Spleen (tissue), 11 donors: ENCODE data around the gene CYRIA. TPM values are rescaled to one million over a fixed set of nuclear protein-coding genes. Genes with fewer than 3 reads are reported as not detected.

Experiments used
- DNase-seq: peaks from one replicate; pipeline ENCODE4 v3.0.0-alpha.2; 2020
- H3K27ac ChIP-seq, 8 donors: fragments of 200-600 bp; sonication (generic) in 7 of 8; 1 replicate in 4 of 8; 2 replicates in 4 of 8; pipeline versions ENCODE4 v1.5.0 to v1.8.0; 2016 to 2021; ENCODE audit warnings: inconsistent platforms in 4 of 8, mild to moderate bottlenecking in 4 of 8, moderate library complexity in 1 of 8
- H3K27me3 ChIP-seq, 7 donors: fragments of 200-600 bp; sonication (generic) in 6 of 7; replicated peaks in 1 of 7; 1 replicate in 4 of 7; 2 replicates in 3 of 7; pipeline versions ENCODE4 v1.5.0 to v1.8.0; 2016 to 2021; ENCODE audit warnings: inconsistent platforms in 3 of 7, mild to moderate bottlenecking in 1 of 7
- H3K36me3 ChIP-seq, 6 donors: fragments of 200-600 bp; sonication (generic) in 5 of 6; 1 replicate in 4 of 6; 2 replicates in 2 of 6; pipeline versions ENCODE4 v1.5.0 to v1.8.0; 2016 to 2021; ENCODE audit warnings: inconsistent platforms in 2 of 6
- H3K4me1 ChIP-seq, 6 donors: fragments of 200-600 bp; sonication (generic) in 5 of 6; 1 replicate in 3 of 6; 2 replicates in 3 of 6; pipeline versions ENCODE4 v1.5.0 to v1.8.0; 2016 to 2021; ENCODE audit warnings: inconsistent platforms in 3 of 6
- H3K4me3 ChIP-seq, 8 donors: fragments of 200-600 bp; sonication (generic) in 7 of 8; 1 replicate in 4 of 8; 2 replicates in 4 of 8; pipeline versions ENCODE4 v1.5.0 to v1.8.0; 2016 to 2021; ENCODE audit warnings: inconsistent platforms in 4 of 8, mild to moderate bottlenecking in 4 of 8, moderate library complexity in 2 of 8
- H3K9me3 ChIP-seq, 8 donors: fragments of 200-600 bp; sonication (generic) in 7 of 8; 1 replicate in 4 of 8; 2 replicates in 4 of 8; pipeline versions ENCODE4 v1.5.0 to v1.8.0; 2016 to 2021; ENCODE audit warnings: inconsistent platforms in 4 of 8
- POLR2A ChIP-seq, 3 donors: fragments of 450-650 bp; IDR thresholded peaks; one replicate each; pipeline ENCODE4 v1.5.1; 2017; ENCODE audit warnings: antibody characterized with exemption in 3 of 3, mild to moderate bottlenecking in 1 of 3
- POLR2AphosphoS5 ChIP-seq, 3 donors: sonication (generic); formaldehyde crosslinking; IDR thresholded peaks; one replicate each; pipeline ENCODE4 v1.5.1; 2017; ENCODE audit warnings: antibody characterized with exemption in 3 of 3
- WGBS, 5 donors: extraction: QIAGEN DNeasy Blood & Tissue Kit in 3 of 5; methylation state at CpG; one replicate each; pipeline versions ENCODE4 v1.1.5 to v1.1.7; 2013 to 2018; 5-methylcytosine and 5-hydroxymethylcytosine counted together
- intact Hi-C: fragments of 100-400 bp; cut with DNase I; formaldehyde crosslinking; loops from one replicate; pipeline ENCODE4 v1.15.0; 2023; ENCODE audit warnings: low total_unique reads
- polyA plus RNA-seq, 3 donors: library from polyadenylated mRNA; stranded (reverse); fragments of 200-250 nt; gene quantifications; one replicate each; pipeline ENCODE4 v1.2.1, GENCODE V29; 2013
- total RNA-seq, 7 donors: library from RNA; depleted of rRNA in 3 of 7; stranded (reverse); fragments of >200 nt in 3 of 7; fragmentation: NEBNext Ultra II Directional in 4 of 7; extraction: Animal tissue kit (Norgen Biotek cat#: 25700) in 4 of 7; gene quantifications; one replicate each; pipeline versions ENCODE4 v1.1.0 to v1.2.1, GENCODE V29; 2016 to 2021
- TF ChIP-seq, protein P1 (sequence below), 11 experiments: fragments of 200-600 bp in 7 of 11; fragments of 450-650 bp in 4 of 11; sonication (generic) in 4 of 11; IDR thresholded peaks in 8 of 11; conservative IDR thresholded peaks in 3 of 11; 1 replicate in 7 of 11; 2 replicates in 4 of 11; pipeline versions ENCODE4 v1.4.0 to v1.8.0; 2016 to 2021; ENCODE audit warnings: antibody characterized with exemption in 11 of 11, inconsistent platforms in 4 of 11, mild to moderate bottlenecking in 1 of 11
- donor health status: healthy with polysubstance abuse.
- donor health status: DM: no; HTN: no; CAD: no; lungs with moderate emphysema.
- donor health status: DM: no; HTN: no; CAD: no.
- donor health status: Bipolar disorder and iron deficiency.
- donor health status: healthy.
- donor health status: DM: no; HTN: no; CAD: no.
- donor health status: DM: yes; HTN: yes; CAD: no.

CYRIA gene
- total and polyA plus RNA-seq, 10 donors = 11.1 to 87.9 (median 65.7) TPM

DNA sequence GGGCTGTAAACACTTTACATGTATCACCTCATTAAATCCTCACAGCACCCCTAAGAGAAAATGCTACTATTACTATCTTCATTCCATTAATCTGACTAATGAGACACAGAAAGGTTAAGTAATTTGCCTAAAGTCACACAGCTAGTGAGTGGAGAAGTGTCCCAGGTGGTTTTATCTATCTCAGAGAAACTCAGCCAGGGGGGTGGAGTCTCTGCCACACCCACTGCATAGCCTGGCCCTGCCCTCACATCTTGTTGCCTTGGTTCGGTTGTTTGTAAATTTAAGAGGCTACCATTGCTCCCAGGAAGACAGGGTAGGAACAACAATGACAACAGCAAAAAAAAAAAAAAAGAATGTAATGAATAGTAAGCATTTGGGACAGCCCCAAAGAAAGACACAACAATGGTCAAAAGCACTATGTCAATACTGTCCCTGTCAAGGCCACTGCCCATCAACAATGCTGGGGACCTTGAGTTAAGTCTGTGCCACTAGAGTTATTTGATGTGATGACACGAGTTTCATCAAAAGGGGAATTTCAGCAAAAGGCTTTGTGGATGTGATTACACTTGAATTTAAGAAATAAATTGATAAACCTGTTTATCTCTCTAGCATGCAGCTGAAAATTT lies 17.5 kb downstream of the CYRIA start:
- TF ChIP-seq, protein P1, sequence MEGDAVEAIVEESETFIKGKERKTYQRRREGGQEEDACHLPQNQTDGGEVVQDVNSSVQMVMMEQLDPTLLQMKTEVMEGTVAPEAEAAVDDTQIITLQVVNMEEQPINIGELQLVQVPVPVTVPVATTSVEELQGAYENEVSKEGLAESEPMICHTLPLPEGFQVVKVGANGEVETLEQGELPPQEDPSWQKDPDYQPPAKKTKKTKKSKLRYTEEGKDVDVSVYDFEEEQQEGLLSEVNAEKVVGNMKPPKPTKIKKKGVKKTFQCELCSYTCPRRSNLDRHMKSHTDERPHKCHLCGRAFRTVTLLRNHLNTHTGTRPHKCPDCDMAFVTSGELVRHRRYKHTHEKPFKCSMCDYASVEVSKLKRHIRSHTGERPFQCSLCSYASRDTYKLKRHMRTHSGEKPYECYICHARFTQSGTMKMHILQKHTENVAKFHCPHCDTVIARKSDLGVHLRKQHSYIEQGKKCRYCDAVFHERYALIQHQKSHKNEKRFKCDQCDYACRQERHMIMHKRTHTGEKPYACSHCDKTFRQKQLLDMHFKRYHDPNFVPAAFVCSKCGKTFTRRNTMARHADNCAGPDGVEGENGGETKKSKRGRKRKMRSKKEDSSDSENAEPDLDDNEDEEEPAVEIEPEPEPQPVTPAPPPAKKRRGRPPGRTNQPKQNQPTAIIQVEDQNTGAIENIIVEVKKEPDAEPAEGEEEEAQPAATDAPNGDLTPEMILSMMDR (IDR thresholded peaks at IDR 0.05 in 8 of 11, conservative IDR thresholded peaks at IDR 0.05 in 3 of 11) = no peak
- TF ChIP-seq POLR2AphosphoS5 (IDR thresholded peaks at IDR 0.05) (no peak), POLR2A (IDR thresholded peaks at IDR 0.05) (no peak)
- Histone ChIP-seq H3K27me3 (no peaks in the 10 kb centered on the region), H3K4me1 (peaks cover 43 to 99% (median 84%) of the 10 kb centered on the region in 6 donors), H3K27ac (peak overlapping the region in 3 of 8 donors; percentile 4 to 17 (median 15)), H3K9me3 (no peaks in the 10 kb centered on the region), H3K4me3 (no peak overlapping the region), H3K36me3 (peaks cover 0 to 44% (median 4%) of the 10 kb centered on the region in 6 donors)
- 62 to 80% (median 72%) methylated on average over 2 of the region's 2 CpGs for WGBS, 5 donors
- intact Hi-C loops = no loop called here
- DNase-seq = no peak

DNA sequence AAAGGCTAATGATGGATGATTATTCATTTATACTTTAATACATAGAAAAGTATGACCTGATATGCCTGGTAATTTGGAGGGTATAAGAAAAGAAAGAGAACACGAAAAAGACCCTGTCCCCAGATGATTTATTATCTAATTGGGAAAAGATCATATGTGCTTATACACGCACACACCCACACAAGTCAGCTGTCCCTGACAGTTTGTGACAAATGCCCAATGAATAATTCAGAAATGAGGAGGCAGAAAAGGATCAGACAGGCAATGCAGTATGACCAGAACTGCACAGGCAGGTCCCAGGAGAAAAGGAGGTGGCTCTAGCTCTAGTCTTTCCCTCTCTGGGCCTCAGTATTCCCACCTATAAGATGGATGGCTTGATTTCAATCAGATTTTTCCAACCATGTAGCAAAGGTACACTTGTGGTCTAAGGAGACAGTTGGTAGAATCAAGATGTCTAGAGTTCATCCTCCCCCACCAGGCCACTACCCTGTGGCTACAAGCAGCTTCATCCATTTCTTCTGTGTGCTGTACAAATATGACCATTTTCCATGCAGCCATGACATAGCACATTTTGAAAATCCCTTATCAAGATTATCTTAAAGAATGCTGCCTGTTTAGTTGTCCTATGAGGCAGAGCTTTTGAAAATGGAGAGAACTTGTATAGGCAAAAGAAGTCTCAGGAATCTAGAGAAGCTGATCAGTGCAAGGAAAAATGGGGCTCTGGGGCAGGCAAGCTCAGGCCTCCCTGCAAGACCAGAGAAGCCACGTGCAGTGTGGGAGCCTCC lies 19.7 kb downstream of the CYRIA start:
- TF ChIP-seq POLR2A (IDR thresholded peaks at IDR 0.05) = no peak
- TF ChIP-seq, protein P1 (IDR thresholded peaks at IDR 0.05 in 8 of 11, conservative IDR thresholded peaks at IDR 0.05 in 3 of 11) = no peak
- TF ChIP-seq POLR2AphosphoS5 (IDR thresholded peaks at IDR 0.05) = peak in 1 of 3 donors; percentile 7
- DNase-seq = no peak
- Histone ChIP-seq H3K4me3 (no peak overlapping the region), H3K36me3 (peaks cover 0 to 39% (median 4%) of the 10 kb centered on the region in 6 donors), H3K9me3 (no peaks in the 10 kb centered on the region), H3K27me3 (no peaks in the 10 kb centered on the region), H3K27ac (peak overlapping the region in 1 of 8 donors; percentile 9), H3K4me1 (peaks cover 39 to 99% (median 83%) of the 10 kb centered on the region in 6 donors)
- WGBS, 5 donors = 88 to 93% (median 89%) methylated on average over 3 of the region's 3 CpGs
- intact Hi-C loops = no loop called here

DNA sequence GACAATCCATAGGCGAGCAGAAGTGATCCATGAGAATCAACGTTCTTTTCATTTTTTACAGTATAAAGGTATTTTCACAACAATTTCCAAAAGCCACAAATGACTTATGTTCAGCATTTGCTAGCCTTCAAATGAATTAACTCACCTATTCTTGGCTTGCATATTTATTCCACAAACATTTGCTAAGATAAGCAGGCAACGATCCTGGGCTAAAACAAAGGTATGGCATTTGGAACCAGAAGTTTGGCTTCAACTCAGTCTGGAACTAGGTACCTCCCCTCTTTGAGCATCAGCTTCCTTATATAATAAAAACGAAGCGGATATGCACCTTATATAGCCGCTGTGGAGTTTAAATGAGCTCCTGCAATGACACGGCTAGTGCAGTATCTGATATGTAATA lies 20.5 kb downstream of the CYRIA start:
- H3K27me3 ChIP-seq = no peaks in the 10 kb centered on the region
- H3K9me3 ChIP-seq = no peaks in the 10 kb centered on the region
- H3K27ac ChIP-seq = no peak overlapping the region
- no peak for TF ChIP-seq POLR2A (IDR thresholded peaks at IDR 0.05)
- TF ChIP-seq POLR2AphosphoS5 (IDR thresholded peaks at IDR 0.05) = no peak
- TF ChIP-seq, protein P1 (IDR thresholded peaks at IDR 0.05 in 8 of 11, conservative IDR thresholded peaks at IDR 0.05 in 3 of 11) = no peak
- intact Hi-C loops = no loop called here
- peaks cover 30 to 99% (median 82%) of the 10 kb centered on the region in 6 donors for H3K4me1 ChIP-seq
- no peak for DNase-seq
- 93 to 95% (median 94%) methylated on average over 7 of the region's 7 CpGs for WGBS, 5 donors
- H3K36me3 ChIP-seq = peaks cover 0 to 46% (median 5%) of the 10 kb centered on the region in 6 donors
- no peak overlapping the region for H3K4me3 ChIP-seq
